Ishikawa (cell line): ENCODE measurements around the gene MASTL.

Experiments
- CEBPB ChIP-seq: IDR thresholded peaks from 2 replicates; pipeline ENCODE4 v1.6.1; 2012
- CREB1 ChIP-seq: IDR thresholded peaks from 2 replicates; pipeline ENCODE4 v1.6.1; 2012; ENCODE audit warnings: low read depth
- EGR1 ChIP-seq: IDR thresholded peaks from 2 replicates; pipeline ENCODE4 v1.6.1; 2012
- EP300 ChIP-seq: IDR thresholded peaks from 2 replicates; pipeline ENCODE4 v1.6.1; 2012; ENCODE audit warnings: borderline replicate concordance
- FOXM1 ChIP-seq: IDR thresholded peaks from 2 replicates; pipeline ENCODE4 v1.6.1; 2012; ENCODE audit warnings: low read depth, borderline replicate concordance
- NFIC ChIP-seq: IDR thresholded peaks from 2 replicates; pipeline ENCODE4 v1.6.1; 2012
- RAD21 ChIP-seq: IDR thresholded peaks from 2 replicates; pipeline ENCODE4 v1.6.1; 2012; ENCODE audit warnings: low read depth
- TAF1 ChIP-seq: IDR thresholded peaks from 2 replicates; pipeline ENCODE4 v1.6.1; 2012; ENCODE audit warnings: low read depth, mild to moderate bottlenecking
- TCF12 ChIP-seq: IDR thresholded peaks from 2 replicates; pipeline ENCODE4 v1.6.1; 2012; ENCODE audit warnings: low read depth
- TEAD4 ChIP-seq: IDR thresholded peaks from 2 replicates; pipeline ENCODE4 v1.6.1; 2012
- USF1 ChIP-seq: IDR thresholded peaks from 2 replicates; pipeline ENCODE4 v1.6.1; 2012
- YY1 ChIP-seq: IDR thresholded peaks from 2 replicates; pipeline ENCODE4 v1.6.1; 2012; ENCODE audit warnings: low read depth
- ZBTB7A ChIP-seq: IDR thresholded peaks from 2 replicates; pipeline ENCODE4 v1.6.1; 2012; ENCODE audit warnings: low read depth
- TF ChIP-seq, protein P1 (sequence below): IDR thresholded peaks from 2 replicates; pipeline ENCODE4 v1.6.1; 2012
- TF ChIP-seq, protein P2 (sequence below): IDR thresholded peaks from 2 replicates; pipeline ENCODE4 v1.6.1; 2012; ENCODE audit warnings: low read depth, mild to moderate bottlenecking

The MASTL gene

GRCh38 chr10:27155066-27155754, at the start of gene MASTL:
Gene MASTL (plus strand): TSS chr10:27155352. CDS start chr10:27155427, 75 bp downstream.
- TF ChIP-seq TEAD4 (no peak; the same call in 1 of the 2 replicates), ZBTB7A (no peak), RAD21 (no peak), EGR1 (peak; percentile 87), CREB1 (peak; percentile 90), TAF1 (peak; percentile 62), TCF12 (no peak; the same call in none of the 2 replicates)
- TF ChIP-seq, protein P1, sequence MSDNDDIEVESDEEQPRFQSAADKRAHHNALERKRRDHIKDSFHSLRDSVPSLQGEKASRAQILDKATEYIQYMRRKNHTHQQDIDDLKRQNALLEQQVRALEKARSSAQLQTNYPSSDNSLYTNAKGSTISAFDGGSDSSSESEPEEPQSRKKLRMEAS, result peak; percentile 60

DNA sequence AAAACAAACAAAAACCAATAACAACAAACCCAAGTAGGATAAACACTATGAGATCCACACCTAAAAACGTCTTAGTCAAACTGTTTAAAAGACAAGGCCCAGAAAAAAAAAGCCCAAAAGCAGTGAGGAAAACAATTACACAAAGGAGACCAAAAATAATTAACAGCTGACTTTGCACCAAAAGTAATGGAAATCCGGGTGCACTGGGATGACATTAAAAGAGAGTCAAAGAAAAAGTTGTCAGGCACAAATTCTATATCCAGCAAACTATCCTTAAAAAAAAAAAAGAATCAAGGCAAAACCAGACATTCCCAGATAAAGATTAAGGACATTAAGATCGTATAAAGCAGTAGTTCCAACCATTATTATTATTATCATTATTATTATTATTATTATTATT, 47.0 kb upstream of the MASTL start:
- TF ChIP-seq, protein P1, result no peak
- no peak for TF ChIP-seq ZBTB7A
- TF ChIP-seq, protein P2, sequence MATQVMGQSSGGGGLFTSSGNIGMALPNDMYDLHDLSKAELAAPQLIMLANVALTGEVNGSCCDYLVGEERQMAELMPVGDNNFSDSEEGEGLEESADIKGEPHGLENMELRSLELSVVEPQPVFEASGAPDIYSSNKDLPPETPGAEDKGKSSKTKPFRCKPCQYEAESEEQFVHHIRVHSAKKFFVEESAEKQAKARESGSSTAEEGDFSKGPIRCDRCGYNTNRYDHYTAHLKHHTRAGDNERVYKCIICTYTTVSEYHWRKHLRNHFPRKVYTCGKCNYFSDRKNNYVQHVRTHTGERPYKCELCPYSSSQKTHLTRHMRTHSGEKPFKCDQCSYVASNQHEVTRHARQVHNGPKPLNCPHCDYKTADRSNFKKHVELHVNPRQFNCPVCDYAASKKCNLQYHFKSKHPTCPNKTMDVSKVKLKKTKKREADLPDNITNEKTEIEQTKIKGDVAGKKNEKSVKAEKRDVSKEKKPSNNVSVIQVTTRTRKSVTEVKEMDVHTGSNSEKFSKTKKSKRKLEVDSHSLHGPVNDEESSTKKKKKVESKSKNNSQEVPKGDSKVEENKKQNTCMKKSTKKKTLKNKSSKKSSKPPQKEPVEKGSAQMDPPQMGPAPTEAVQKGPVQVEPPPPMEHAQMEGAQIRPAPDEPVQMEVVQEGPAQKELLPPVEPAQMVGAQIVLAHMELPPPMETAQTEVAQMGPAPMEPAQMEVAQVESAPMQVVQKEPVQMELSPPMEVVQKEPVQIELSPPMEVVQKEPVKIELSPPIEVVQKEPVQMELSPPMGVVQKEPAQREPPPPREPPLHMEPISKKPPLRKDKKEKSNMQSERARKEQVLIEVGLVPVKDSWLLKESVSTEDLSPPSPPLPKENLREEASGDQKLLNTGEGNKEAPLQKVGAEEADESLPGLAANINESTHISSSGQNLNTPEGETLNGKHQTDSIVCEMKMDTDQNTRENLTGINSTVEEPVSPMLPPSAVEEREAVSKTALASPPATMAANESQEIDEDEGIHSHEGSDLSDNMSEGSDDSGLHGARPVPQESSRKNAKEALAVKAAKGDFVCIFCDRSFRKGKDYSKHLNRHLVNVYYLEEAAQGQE, result no peak

DNA sequence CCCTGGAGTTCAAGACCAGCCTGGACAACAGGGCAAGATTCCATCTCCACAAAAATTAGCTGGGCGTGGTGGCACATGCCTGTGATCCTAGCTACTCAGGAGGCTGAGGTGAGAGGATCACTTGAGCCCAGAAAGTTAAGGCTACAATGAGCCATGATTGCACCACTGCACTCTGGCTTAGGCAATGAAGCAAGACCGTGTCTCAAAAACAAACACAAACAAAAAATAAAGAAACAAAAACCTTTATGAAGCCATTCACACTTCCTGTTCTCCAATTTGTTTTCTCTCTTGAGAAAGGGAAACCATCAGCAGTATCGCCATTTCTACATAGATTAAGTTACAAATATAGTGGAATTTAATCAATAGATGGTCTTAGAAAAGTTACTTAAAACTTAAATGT, 20.8 kb upstream of the MASTL start:
- TF ChIP-seq EGR1 (no peak), ZBTB7A (no peak), EP300 (no peak)

DNA sequence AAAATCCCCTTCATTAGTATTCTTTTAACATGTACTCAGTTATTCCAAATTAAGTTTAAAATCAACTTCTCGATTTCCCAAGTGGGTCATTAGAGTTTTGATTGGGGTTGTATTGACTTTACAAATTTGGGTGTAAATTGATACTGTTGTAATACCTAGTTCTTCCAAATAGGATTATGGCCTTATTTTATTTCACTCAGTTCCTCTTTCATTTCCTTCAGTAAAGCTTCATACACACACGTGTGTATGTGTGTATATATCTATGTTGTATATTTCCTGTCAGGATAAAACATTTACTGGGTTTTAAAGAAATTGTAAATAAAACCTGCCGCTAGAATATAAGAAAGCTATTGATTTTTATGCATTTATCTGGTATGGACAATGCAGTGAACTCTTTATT, 16.9 kb upstream of the MASTL start:
- TF ChIP-seq ZBTB7A (no peak), CEBPB (no peak), NFIC (no peak), USF1 (no peak), EP300 (no peak), EGR1 (no peak), TAF1 (no peak)

- TF ChIP-seq, protein P2, result no peak
- TF ChIP-seq EGR1 (no peak), USF1 (no peak), RAD21 (no peak), CREB1 (no peak), CEBPB (no peak), FOXM1 (no peak), TCF12 (no peak), TAF1 (no peak), YY1 (no peak), TEAD4 (no peak), NFIC (no peak)
- TF ChIP-seq, protein P1, result no peak
Observed at GRCh38 chr10:27143686-27144085, 11.5 kb upstream of the MASTL start.

GRCh38 chr10:27145937-27146336, 9.2 kb upstream of the MASTL start:
- TF ChIP-seq TEAD4 (no peak), NFIC (no peak)

- no peak for TF ChIP-seq CEBPB
- no peak for TF ChIP-seq TAF1
- no peak for TF ChIP-seq FOXM1
- no peak for TF ChIP-seq YY1
- TF ChIP-seq TCF12, result no peak
- TF ChIP-seq EP300, result no peak
- TF ChIP-seq, protein P2, result no peak
- no peak for TF ChIP-seq ZBTB7A
- no peak for TF ChIP-seq EGR1
- TF ChIP-seq, protein P1, result no peak
- TF ChIP-seq TEAD4, result no peak
- TF ChIP-seq RAD21, result no peak
Observed at GRCh38 chr10:27147701-27148100, 7.5 kb upstream of the MASTL start.
